HG03175 (cell line): ENCODE data around the gene DDIT4.
A peak's percentile ranks its signal among the peaks of the same experiment; 100 is the strongest.
"Not testable (repeated sequence)": the region's sequence is repeated elsewhere in the genome, so short reads cannot be mapped to it uniquely, and the experiment has no call there.

Experiments used
- ATAC-seq: cut with Tn5 transposase; IDR thresholded peaks from one replicate; pipeline ENCODE4 v1.9.1; 2021; ENCODE audit warnings: mild to moderate bottlenecking, moderate library complexity; ENCODE audit not compliant: unreplicated experiment

Gene DDIT4

GRCh38 chr10:72267381-72267780, 6.3 kb upstream of the DDIT4 start:
- no peak for ATAC-seq

- no peak for ATAC-seq
Observed at GRCh38 chr10:72267819-72268399, 5.8 kb upstream of the DDIT4 start.

GRCh38 chr10:72268475-72269200, 5.1 kb upstream of the DDIT4 start:
- not testable (repeated sequence) for ATAC-seq

- no peak for ATAC-seq
Observed at GRCh38 chr10:72270607-72271281, 3.0 kb upstream of the DDIT4 start.

GRCh38 chr10:72272689-72273409, 875 bp upstream of the DDIT4 start:
- peak; percentile 38 for ATAC-seq

GRCh38 chr10:72274213-72274729, 547 bp downstream of the DDIT4 start:
- no peak for ATAC-seq

GRCh38 chr10:72274730-72275350, 1.1 kb downstream of the DDIT4 start:
- no peak for ATAC-seq

GRCh38 chr10:72275351-72276012, 1.8 kb downstream of the DDIT4 start:
- no peak for ATAC-seq

GRCh38 chr10:72276013-72276387, 2.3 kb downstream of the DDIT4 start:
- no peak for ATAC-seq

- ATAC-seq: no peak
Observed at GRCh38 chr10:72276421-72277339, 3.0 kb downstream of the DDIT4 start.

- ATAC-seq: no peak
Observed at GRCh38 chr10:72277340-72277995, 3.7 kb downstream of the DDIT4 start.

- ATAC-seq: no peak
Observed at GRCh38 chr10:72277996-72278667, 4.4 kb downstream of the DDIT4 start.

GRCh38 chr10:72278668-72279393, 5.1 kb downstream of the DDIT4 start:
- ATAC-seq: no peak

GRCh38 chr10:72279587-72279986, 5.9 kb downstream of the DDIT4 start:
- ATAC-seq: not testable (repeated sequence)

- no peak for ATAC-seq
Observed at GRCh38 chr10:72283131-72283530, 9.4 kb downstream of the DDIT4 start.

- ATAC-seq: no peak
Observed at GRCh38 chr10:72285972-72286521, 12.3 kb downstream of the DDIT4 start.

GRCh38 chr10:72291019-72291532, 17.4 kb downstream of the DDIT4 start:
- ATAC-seq: no peak
